GOT3 (cell line): ENCODE results near the gene DCTN1.
"Not testable (repeated sequence)": the region's sequence is repeated elsewhere in the genome, so short reads cannot be mapped to it uniquely, and the experiment has no call there.

Source experiments
- DNase-seq: peaks from one replicate; lab custom pipeline; 2025; ENCODE audit warnings: mixed read lengths; lab: John Stamatoyannopoulos, UW

DCTN1 gene

GRCh38 chr2:74379851-74380789 lies at the start of gene DCTN1:
Gene DCTN1, minus strand, starts transcription at chr2:74380311. Its CDS starts 274 bp downstream, at chr2:74380037.
- DNase-seq, result no peak

- DNase-seq, result no peak
These were observed 48.6 kb upstream of the DCTN1 start for GRCh38 chr2:74428675-74429074.

GRCh38 chr2:74427551-74427950 lies 47.4 kb upstream of the DCTN1 start:
- DNase-seq, result no peak

GRCh38 chr2:74426181-74426758 lies 46.2 kb upstream of the DCTN1 start:
- no peak for DNase-seq

- DNase-seq, result no peak
These were observed 45.4 kb upstream of the DCTN1 start for GRCh38 chr2:74425523-74425922.

- DNase-seq, result no peak
These were observed 44.9 kb upstream of the DCTN1 start for GRCh38 chr2:74424995-74425406.

- no peak for DNase-seq
These were observed 44.3 kb upstream of the DCTN1 start for GRCh38 chr2:74424139-74424992.

- DNase-seq, result no peak
These were observed 43.4 kb upstream of the DCTN1 start for GRCh38 chr2:74423231-74424095.

- peak; percentile 68 for DNase-seq
These were observed 41.2 kb upstream of the DCTN1 start, which contains the start of the genes C2orf81 and WDR54 for GRCh38 chr2:74421221-74421870. Gene C2orf81, minus strand, starts transcription at chr2:74421619. Its CDS starts 59 bp downstream, at chr2:74421560. Gene WDR54, plus strand, starts transcription at chr2:74421730. Its CDS starts 424 bp downstream, at chr2:74422154.

GRCh38 chr2:74420443-74421103 lies 40.5 kb upstream of the DCTN1 start:
- DNase-seq, result not testable (repeated sequence)

- no peak for DNase-seq
These were observed 39.9 kb upstream of the DCTN1 start for GRCh38 chr2:74420006-74420405.

- no peak for DNase-seq
These were observed 39.2 kb upstream of the DCTN1 start for GRCh38 chr2:74419345-74419744.

GRCh38 chr2:74418312-74418711 lies 38.2 kb upstream of the DCTN1 start:
- no peak for DNase-seq

GRCh38 chr2:74417763-74418162 lies 37.7 kb upstream of the DCTN1 start:
- no peak for DNase-seq

GRCh38 chr2:74417197-74417596 lies 37.1 kb upstream of the DCTN1 start:
- no peak for DNase-seq

GRCh38 chr2:74416778-74417177 lies 36.7 kb upstream of the DCTN1 start:
- DNase-seq, result no peak

- no peak for DNase-seq
These were observed 35.8 kb upstream of the DCTN1 start for GRCh38 chr2:74415762-74416395.

- DNase-seq, result no peak
These were observed 35.0 kb upstream of the DCTN1 start for GRCh38 chr2:74414881-74415761.

- no peak for DNase-seq
These were observed 34.3 kb upstream of the DCTN1 start for GRCh38 chr2:74414441-74414840.
